KOPT-K1 (cell line): ENCODE measurements around the gene GLP1R.

Source experiments
- H3K27ac ChIP-seq: fragments of 200-600 bp; sonication (generic); 2 replicates; pipeline ENCODE4 v1.5.1; 2016; ENCODE audit warnings: antibody characterized with exemption, mild to moderate bottlenecking, low read depth, low read length; ENCODE audit not compliant: poor library complexity, severe bottlenecking
- H3K36me3 ChIP-seq: fragments of 200-600 bp; sonication (generic); 2 replicates; pipeline ENCODE4 v1.5.1; 2017; ENCODE audit warnings: antibody characterized with exemption, mild to moderate bottlenecking, low read length, moderate library complexity; ENCODE audit not compliant: insufficient read depth
- H3K9me3 ChIP-seq: fragments of 200-600 bp; sonication (generic); 2 replicates; pipeline ENCODE4 v1.5.1; 2017; ENCODE audit warnings: antibody characterized with exemption, low read length, mild to moderate bottlenecking; ENCODE audit not compliant: insufficient read depth, poor library complexity, severe bottlenecking

Gene GLP1R

DNA sequence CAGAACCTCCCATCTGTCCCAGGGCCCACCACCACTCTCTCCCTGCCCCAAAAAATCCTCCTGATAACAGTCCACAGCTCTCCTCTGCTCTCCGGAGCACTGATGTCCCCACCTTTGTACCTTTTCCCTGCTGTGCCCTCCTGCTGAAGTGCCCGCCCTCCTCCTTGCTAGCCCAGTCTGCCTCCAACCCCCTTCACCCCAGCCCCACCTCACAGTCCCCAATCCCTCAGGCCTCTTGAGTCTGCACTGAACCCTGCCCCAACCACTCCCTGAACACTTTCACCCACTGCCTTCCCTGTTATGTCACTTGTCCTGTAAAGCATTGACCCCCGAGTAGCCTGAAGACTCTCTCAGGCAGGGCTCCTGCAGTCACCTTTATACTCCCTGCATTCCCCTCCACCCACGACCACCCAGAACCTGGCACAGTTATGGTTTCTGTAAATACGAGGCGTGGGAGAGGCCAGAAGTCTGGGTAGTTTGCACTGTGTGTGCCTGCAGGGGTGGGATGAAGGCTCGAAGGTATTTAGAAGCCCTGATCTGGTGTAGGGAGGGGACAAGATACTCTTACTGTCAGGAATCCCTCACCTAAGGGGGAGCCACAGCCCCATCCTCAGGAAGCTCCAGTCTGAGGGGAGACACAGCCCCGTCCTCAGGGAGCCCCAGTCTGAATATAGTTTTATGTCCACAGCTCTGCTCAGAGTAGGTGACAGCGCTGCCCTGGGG lies 5.4 kb downstream of the GLP1R start:
- no peaks in the 10 kb centered on the region for H3K9me3 ChIP-seq
- no peaks in the 10 kb centered on the region for H3K36me3 ChIP-seq
- no peak overlapping the region for H3K27ac ChIP-seq

DNA sequence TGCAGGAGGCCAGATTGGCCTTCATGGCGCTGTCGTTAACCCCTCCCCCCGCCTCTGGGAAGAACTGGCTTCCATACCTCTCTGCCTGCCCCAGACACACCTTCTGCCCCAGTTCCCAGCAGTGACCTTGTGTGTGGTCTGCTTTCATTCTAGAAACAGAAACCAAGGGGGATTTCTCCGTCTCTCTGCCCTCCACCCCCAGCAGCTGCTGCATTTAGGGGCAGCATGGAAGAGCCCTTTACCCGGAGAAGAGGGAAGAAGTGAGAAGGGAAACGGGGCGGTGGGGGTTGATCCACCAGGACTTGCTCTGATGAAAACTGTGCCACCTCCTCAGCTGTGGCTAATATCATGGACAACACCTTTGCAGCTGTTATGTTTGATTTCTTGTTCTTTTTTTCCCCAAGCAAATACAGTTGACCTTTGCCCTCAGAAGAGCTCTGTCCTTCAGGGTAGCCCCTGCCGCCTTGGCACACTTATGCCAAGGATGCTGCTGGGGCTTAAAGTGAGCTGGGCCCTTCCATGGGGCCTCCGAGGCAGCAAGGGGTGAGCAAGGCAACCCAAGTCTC lies 6.1 kb downstream of the GLP1R start:
- Histone ChIP-seq H3K36me3 (no peaks in the 10 kb centered on the region), H3K9me3 (no peaks in the 10 kb centered on the region), H3K27ac (no peak overlapping the region)

DNA sequence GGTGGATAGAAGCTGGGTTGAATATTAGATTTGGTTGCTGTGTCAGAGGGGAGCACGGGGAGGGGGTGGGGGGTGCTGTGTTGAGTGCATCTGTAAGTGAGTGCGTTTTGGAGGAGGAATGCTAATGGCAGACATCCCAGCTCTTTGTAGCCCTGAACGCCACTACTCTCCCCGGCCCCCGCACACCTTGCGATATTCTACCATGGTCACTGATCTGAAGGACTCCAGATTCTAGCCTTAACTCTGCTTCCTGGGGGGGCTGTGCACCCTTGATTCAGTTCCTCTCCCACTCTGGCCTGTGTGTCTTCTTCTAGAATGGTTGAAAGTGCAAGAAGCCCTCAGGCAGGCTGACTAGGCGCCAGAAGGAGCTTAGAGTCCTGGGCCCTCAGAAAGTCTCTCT lies 7.1 kb downstream of the GLP1R start:
- no peaks in the 10 kb centered on the region for H3K36me3 ChIP-seq
- H3K27ac ChIP-seq, result no peak overlapping the region
- H3K9me3 ChIP-seq, result no peaks in the 10 kb centered on the region

DNA sequence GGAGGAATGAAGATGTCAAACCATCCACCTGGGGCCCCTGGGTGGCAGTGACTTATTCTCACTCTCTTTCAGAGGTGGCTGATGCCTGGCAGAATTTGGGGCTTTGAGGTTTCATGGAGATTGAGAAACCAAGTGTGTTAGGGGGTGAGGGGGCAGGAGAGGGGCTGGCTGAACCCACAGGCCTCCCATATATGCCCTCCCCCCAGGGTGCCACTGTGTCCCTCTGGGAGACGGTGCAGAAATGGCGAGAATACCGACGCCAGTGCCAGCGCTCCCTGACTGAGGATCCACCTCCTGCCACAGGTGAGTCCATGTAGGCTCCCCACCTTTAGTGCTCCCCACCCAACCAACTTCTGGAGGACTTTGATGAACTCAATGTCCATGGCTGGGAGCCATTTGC lies 7.6 kb downstream of the GLP1R start:
- Histone ChIP-seq H3K36me3 (no peaks in the 10 kb centered on the region), H3K27ac (no peak overlapping the region), H3K9me3 (no peaks in the 10 kb centered on the region)

DNA sequence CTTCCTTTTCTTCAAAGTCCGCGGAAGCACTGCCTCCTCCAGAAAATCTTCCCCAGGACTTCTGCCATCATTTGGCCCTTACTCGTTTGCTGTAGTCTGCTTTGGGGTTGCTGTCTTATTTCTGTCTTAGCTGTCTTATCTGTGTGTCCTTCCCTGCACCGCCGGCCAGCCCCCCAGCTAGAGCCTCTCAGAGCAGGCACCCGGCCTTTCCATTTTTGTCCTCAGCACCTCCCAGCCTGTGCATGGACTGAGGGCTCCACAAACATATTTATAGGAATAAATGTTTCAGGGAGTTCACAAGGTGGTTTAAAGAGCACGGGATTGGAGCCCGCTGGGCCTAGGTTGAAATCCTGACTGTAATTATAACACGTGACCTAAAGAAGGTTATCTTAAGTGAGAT lies 8.1 kb downstream of the GLP1R start:
- no peaks in the 10 kb centered on the region for H3K9me3 ChIP-seq
- no peaks in the 10 kb centered on the region for H3K36me3 ChIP-seq
- no peak overlapping the region for H3K27ac ChIP-seq

DNA sequence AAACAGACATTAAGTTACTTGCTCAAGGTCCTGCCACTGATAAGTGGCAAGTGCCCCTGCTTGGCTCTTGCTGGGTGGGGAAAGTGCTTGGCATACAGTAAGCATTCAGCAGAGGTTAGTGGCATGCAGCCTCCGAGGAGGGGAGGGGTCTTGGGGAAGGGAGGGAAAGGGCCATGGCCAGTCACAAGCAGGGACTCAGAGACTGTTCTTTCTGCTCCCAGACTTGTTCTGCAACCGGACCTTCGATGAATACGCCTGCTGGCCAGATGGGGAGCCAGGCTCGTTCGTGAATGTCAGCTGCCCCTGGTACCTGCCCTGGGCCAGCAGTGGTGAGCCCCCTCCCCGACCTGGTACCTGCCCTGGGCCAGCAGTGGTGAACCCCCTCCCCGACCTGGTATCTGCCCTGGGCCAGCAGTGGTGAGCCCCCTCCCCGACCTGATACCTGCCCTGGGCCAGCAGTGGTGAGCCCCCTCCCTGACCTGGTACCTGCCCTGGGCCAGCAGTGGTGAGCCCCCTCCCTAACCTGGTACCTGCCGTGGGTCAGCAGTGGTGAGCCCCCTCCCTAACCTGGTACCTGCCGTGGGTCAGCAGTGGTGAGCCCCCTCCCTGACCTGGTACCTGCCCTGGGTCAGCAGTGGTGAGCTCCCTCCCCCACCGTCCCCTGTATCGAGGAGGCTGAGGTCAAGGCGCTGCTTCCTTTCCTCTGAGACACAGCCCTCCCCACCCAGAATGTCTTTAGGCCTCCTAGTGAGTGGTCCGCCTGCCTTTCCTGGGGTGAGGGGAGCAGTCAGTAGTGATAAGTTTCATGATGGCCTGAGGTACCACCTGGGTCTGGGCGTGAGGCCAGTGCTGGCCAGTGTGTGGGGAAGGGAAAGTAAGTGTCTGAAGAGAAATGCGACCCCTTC lies 8.9 kb downstream of the GLP1R start:
- no peak overlapping the region for H3K27ac ChIP-seq
- no peaks in the 10 kb centered on the region for H3K9me3 ChIP-seq
- no peaks in the 10 kb centered on the region for H3K36me3 ChIP-seq

DNA sequence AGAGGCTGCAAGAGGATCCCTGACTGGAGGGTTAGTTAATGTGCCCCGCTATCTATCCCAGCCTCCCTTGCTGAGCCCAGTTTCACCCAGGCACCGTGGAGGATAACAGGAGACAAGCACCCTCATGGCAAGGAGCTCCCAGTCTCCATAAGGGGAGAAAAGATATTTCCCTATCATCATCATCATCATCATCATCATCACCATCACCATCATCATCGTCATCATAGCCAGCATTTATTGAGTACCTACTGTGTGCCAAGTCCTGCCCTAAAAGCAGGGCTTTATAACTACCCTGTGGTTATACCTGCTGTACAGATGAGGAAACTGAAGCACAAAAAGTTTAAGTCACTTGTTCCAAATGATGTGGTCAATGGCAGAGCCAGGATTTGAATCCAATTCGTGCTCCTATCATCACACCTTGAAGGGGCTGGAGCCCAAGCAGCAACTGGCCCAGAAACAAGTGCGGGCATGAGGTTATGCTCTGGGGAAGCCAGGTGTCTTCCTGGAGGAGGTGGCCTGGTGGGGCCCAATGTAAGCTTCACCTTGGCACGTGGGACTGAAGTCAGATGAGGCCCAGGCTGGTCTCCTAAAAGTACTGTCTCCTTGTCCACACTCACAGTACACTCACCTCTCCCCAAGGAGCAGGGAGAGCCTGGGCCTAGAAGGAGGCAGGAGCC lies 10.0 kb downstream of the GLP1R start:
- no peaks in the 10 kb centered on the region for H3K36me3 ChIP-seq
- no peaks in the 10 kb centered on the region for H3K9me3 ChIP-seq
- no peak overlapping the region for H3K27ac ChIP-seq

DNA sequence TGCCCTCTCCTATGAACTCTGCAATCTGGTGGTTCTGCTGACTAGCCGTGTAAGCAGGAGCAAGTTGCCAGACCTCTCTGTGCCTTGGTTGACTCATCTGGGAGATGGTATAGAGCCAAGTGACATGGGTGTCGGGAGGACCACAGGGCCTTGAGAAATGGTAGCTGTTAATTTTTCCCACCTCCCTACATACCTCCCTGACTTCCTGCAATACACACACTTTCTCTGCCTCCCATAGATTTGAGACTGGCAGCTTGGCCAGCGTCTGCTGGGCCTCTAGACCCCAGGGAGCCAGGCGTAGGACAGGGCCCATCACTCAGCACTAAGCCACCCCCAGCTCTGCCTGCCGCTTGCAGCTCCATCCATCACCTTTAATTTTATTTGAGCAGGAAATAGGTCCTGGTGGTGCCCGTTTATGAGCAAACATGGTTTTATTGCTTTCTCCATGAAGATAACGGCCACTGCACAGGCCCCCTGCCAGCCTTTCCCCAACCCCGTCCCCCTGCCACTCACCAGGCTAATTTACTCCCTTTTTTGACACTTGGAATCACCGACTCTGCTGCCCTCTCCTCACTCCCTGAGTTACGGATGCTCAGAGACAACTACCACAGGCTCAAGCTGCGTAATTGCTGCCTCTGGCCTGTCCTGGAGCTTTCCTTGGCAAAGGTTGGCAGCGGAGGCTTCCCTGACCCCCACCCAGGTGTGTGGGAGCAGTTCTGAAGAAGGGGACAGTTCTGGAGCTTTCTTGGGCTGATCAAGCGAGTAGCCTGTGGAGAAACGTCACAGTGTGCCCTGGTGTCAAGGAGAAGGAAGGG lies 11.1 kb downstream of the GLP1R start:
- Histone ChIP-seq H3K27ac (no peak overlapping the region), H3K9me3 (no peaks in the 10 kb centered on the region), H3K36me3 (no peaks in the 10 kb centered on the region)

DNA sequence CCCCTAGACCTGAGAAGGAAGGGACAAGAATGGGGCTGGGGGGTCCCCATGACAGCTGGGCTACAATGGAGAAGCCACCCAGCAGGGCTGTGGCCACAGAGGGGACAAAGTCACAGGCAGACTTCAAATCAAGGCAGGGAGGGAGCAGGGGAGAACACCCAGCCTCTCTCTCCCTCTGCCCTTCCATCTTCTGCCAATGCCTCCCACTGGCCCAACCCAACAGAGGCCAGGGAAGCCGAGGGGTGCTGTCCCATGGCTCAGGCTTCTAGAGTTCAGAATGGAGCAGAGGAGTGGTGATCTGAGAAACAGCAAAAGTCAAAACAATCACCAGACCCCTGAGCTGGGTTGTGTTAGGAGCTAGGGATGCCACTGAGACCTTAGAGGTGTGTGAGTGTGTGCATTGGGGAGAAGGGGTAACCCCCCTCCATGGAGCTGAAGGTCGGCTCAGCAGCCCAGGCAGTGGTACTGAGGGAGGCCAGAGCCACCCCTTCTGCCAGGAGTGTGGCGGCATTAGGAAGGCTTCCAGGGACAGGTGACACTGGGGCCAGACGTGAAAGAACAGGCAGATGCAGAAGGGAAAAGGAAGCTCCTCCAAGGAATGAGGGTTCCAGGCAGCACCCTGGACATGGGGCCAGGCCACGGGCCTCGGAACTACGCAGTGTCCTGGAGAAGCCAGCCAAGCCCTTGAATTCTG lies 12.0 kb downstream of the GLP1R start:
- H3K27ac ChIP-seq, result no peak overlapping the region
- no peaks in the 10 kb centered on the region for H3K36me3 ChIP-seq
- H3K9me3 ChIP-seq, result no peaks in the 10 kb centered on the region

DNA sequence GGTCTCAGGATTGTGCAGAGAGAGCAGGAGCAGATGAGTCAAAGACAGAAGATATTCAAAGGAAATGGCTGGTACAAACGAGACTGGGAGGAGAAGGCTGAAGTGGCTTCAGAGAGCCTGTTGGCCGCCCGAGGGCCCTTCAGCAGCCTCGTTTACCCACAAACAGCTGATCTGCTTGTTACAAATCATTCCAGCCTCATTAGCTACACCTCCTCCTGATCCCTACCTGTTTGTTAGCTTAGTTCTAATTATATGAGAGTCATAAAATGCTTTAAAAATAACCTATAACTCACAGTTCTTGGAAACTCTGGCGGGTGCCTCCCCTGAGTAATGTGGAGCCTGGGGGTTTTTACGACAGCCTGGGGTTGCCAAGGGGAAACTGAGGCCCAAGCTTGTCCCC lies 12.6 kb downstream of the GLP1R start:
- Histone ChIP-seq H3K36me3 (no peaks in the 10 kb centered on the region), H3K9me3 (no peaks in the 10 kb centered on the region), H3K27ac (no peak overlapping the region)

DNA sequence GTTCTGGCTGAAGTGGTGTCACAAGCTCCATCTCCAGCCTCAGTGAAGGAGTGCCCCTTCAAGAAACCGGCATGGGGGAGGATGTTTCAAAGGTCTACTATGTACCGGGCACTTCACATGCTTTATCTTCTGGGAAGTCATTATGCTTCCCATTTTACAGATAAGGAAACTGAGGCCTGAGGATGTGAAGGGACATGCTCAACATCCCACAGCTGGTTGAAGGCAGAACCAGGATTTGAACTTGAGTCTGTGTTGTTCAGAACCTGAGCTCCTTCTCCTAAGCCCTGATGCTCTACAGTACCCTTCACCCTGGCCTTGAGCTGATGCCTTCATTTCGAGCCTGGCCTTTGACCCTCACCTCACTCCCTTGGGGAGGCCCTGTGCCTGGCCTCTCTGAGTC lies 13.0 kb downstream of the GLP1R start:
- Histone ChIP-seq H3K27ac (no peak overlapping the region), H3K9me3 (no peaks in the 10 kb centered on the region), H3K36me3 (no peaks in the 10 kb centered on the region)

DNA sequence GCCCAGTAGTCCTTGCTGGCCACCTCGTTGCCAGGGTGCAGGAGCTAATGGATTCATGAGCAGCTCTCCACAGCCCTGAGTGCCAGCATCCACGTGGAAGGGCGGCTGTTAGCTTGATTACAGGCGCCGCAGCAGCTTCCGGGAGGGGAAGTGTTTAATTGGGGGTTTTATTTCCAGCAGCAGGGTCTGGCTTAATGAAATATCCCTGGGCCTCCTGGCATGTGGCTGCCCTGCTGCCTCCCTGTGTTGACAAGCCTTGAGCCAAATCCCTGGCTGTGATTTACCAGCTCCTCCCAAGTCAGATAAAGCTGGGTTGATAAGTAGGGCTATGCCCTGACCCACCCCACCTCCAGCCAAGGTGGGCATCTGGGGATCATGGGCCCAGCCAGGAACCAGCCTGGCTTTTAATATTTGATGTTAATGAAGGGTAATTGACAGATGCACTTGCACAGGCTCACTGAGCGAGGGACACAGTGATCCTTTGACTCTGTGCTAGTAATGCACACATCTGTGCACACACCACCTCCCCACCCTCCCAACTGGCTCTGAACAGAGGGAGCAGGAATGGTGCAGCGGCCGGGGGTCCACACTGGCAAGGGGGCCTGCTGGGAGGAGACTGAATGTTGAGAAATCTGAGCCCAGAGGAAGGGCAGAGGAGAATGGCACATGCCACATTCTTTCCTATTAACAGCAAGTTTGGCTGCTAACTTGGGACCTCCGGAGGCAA lies 13.6 kb downstream of the GLP1R start:
- Histone ChIP-seq H3K9me3 (no peaks in the 10 kb centered on the region), H3K27ac (no peak overlapping the region), H3K36me3 (no peaks in the 10 kb centered on the region)

DNA sequence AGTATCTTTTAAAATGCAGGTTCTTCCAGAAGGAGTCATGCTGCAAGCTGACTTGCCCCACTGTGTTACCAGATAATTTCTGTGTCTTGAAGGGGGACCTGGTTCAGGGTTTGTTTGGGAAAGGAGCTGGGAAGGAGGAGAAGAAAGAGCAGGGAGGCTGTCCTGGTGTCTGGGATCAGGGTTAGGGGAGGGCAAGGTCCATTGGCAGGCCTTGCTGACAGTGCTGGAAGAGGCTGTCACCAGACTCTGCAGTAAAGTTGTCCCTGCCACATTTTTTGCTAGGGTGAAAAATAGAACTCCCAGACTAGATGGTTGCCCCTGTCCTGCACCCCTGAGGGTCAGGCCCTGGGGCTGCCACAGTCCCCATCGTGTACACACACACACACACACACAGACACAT lies 14.9 kb downstream of the GLP1R start:
- Histone ChIP-seq H3K27ac (no peak overlapping the region), H3K9me3 (no peaks in the 10 kb centered on the region), H3K36me3 (no peaks in the 10 kb centered on the region)
